T-helper 2 cell treated with Interferon-gamma antibody and Interleukin-4, amounts not matched to agents 5 μg/mL and 100 μg/mL, for 36 hours (primary cell): ENCODE measurements around the gene CSTA.

Experiments used
- DNase-seq: peaks from one replicate; pipeline ENCODE4 v3.0.0; 2021; ENCODE audit warnings: low spot score
- H3K27ac Mint-ChIP-seq: one replicate; pipeline ENCODE4 v1.8.0; 2021; ENCODE audit warnings: mild to moderate bottlenecking, mixed read lengths
- H3K27me3 Mint-ChIP-seq: one replicate; pipeline ENCODE4 v1.8.0; 2021; ENCODE audit warnings: low read depth, mixed read lengths
- H3K36me3 Mint-ChIP-seq: one replicate; pipeline ENCODE4 v1.8.0; 2021; ENCODE audit warnings: low read depth, mixed read lengths
- H3K4me1 Mint-ChIP-seq: one replicate; pipeline ENCODE4 v1.8.0; 2021; ENCODE audit warnings: low read depth, mixed read lengths
- H3K4me3 Mint-ChIP-seq: one replicate; pipeline ENCODE4 v1.8.0; 2022; ENCODE audit warnings: mild to moderate bottlenecking, moderate library complexity, mixed read lengths
- H3K9me3 Mint-ChIP-seq: one replicate; pipeline ENCODE4 v1.8.0; 2021; ENCODE audit warnings: mixed read lengths

Gene CSTA

DNA sequence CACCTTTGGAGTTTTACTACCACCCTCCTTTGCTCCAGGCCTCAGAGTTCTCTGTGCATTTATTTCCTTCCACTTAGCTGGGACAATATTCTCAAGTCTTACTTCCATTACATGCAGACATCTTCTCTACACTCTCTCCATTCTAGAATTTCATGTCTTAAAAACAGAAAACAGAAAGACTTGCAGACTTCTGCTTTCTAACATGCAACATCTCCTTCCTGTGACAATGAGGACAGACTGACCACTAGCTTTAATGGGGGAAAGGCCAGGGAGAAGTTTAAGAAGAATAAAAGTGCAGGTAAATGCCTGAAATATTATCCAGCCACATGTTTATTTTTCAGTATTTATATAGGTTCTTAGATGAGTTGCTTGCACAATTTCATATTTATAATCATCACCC, 17.1 kb upstream of the CSTA start:
- H3K27me3 Mint-ChIP-seq = peaks cover 26% of the 10 kb centered on the region
- no peak overlapping the region for H3K27ac Mint-ChIP-seq
- no peak for DNase-seq
- no peaks in the 10 kb centered on the region for H3K9me3 Mint-ChIP-seq
- peaks cover 4% of the 10 kb centered on the region for H3K4me1 Mint-ChIP-seq
- no peaks in the 10 kb centered on the region for H3K36me3 Mint-ChIP-seq
- no peak overlapping the region for H3K4me3 Mint-ChIP-seq

GRCh38 chr3:122310361-122310760, 14.7 kb upstream of the CSTA start:
- no peak for DNase-seq
- Mint-ChIP-seq H3K27me3 (peaks cover 28% of the 10 kb centered on the region), H3K4me3 (no peak overlapping the region), H3K9me3 (no peaks in the 10 kb centered on the region), H3K27ac (no peak overlapping the region), H3K36me3 (no peaks in the 10 kb centered on the region), H3K4me1 (peaks cover 9% of the 10 kb centered on the region)

DNA sequence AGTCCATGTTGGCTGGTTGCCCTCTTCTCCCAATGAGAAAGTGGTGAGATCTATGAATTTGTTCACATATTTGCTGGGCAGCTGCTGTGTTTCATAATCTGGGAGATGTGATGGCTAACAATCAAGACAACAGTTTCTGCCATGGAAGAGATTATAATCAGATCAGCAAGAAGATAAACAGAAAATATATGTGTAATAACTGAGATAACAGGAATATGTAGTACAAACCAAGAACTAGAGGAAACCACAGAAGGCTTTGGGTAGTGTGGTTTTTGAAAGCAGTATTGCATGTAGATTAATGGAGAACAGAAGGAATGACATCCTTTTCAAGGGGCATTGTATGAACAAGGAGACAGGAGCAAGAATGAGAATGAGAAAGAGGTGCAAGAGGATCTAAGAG, 12.2 kb upstream of the CSTA start:
- Mint-ChIP-seq H3K4me3 (peak overlapping the region; percentile 9), H3K9me3 (peaks cover 3% of the 10 kb centered on the region), H3K4me1 (peaks cover 9% of the 10 kb centered on the region), H3K27ac (peak overlapping the region; percentile 3), H3K36me3 (no peaks in the 10 kb centered on the region), H3K27me3 (peaks cover 34% of the 10 kb centered on the region)
- DNase-seq = no peak

DNA sequence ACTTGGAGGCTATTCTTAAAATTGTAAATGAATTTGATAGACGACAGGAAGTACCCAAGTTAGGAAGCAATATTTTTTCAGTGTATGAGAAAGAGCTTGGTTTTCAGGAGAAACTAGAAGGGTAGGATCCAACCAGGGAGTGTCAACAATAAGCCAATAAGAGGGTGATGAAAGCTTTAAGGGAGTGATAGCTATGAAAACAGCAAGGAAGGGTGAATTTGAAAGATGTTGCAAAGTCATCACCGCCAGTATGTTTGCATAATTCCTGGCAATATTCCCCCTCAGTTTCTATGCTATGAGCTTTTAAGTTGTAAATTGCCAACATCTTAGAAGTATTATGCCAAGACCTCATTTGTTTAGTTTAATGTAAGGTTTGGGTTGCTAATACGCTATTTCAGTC, 11.8 kb upstream of the CSTA start:
- Mint-ChIP-seq H3K4me1 (peaks cover 11% of the 10 kb centered on the region), H3K9me3 (peaks cover 7% of the 10 kb centered on the region), H3K27ac (no peak overlapping the region), H3K4me3 (no peak overlapping the region), H3K36me3 (no peaks in the 10 kb centered on the region), H3K27me3 (peaks cover 39% of the 10 kb centered on the region)
- DNase-seq = no peak

DNA sequence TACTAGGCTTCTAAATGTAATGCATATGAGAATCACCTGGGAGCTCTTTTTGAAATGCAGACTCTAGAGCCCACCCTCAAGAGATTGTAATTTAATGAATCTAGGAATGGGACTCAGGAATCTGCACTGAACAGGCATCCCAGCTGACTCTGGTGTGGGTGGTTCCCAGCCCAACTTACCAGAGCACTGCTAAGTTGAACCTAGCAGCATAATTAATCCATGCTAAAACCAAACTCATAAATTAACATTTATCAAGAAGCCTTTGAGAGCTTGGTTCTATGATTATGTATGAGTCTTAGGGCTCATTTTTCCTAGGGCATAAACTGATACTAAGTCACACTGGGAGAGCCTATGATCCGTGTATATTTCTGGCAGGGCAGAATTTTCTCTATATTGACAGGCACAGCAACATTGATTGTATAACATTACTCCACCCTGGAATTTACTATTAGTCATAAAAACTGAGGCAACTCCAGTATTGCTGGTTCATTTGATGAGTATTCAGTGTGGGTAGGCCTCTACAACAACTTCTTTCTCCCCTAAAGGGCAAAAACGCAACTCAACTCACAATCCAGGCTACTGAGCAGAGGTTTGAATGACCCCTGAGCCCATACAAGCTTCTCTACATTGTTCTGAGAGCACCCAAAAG, 10.7 kb upstream of the CSTA start:
- no peak for DNase-seq
- H3K9me3 Mint-ChIP-seq = peaks cover 15% of the 10 kb centered on the region
- H3K36me3 Mint-ChIP-seq = no peaks in the 10 kb centered on the region
- no peak overlapping the region for H3K4me3 Mint-ChIP-seq
- H3K4me1 Mint-ChIP-seq = peaks cover 13% of the 10 kb centered on the region
- no peak overlapping the region for H3K27ac Mint-ChIP-seq
- peaks cover 39% of the 10 kb centered on the region for H3K27me3 Mint-ChIP-seq

GRCh38 chr3:122315619-122316018, 9.4 kb upstream of the CSTA start:
- no peak overlapping the region for H3K27ac Mint-ChIP-seq
- H3K36me3 Mint-ChIP-seq = peaks cover 1% of the 10 kb centered on the region
- H3K27me3 Mint-ChIP-seq = peaks cover 38% of the 10 kb centered on the region
- H3K4me3 Mint-ChIP-seq = no peak overlapping the region
- H3K9me3 Mint-ChIP-seq = peaks cover 27% of the 10 kb centered on the region
- peaks cover 15% of the 10 kb centered on the region for H3K4me1 Mint-ChIP-seq
- no peak for DNase-seq

- peaks cover 19% of the 10 kb centered on the region for H3K4me1 Mint-ChIP-seq
- peaks cover 3% of the 10 kb centered on the region for H3K36me3 Mint-ChIP-seq
- no peak overlapping the region for H3K27ac Mint-ChIP-seq
- peaks cover 28% of the 10 kb centered on the region for H3K9me3 Mint-ChIP-seq
- no peak overlapping the region for H3K4me3 Mint-ChIP-seq
- DNase-seq = no peak
- H3K27me3 Mint-ChIP-seq = peaks cover 35% of the 10 kb centered on the region
These were observed 8.7 kb upstream of the CSTA start for GRCh38 chr3:122316368-122316767.

- no peak overlapping the region for H3K27ac Mint-ChIP-seq
- H3K9me3 Mint-ChIP-seq = peaks cover 28% of the 10 kb centered on the region
- peaks cover 35% of the 10 kb centered on the region for H3K27me3 Mint-ChIP-seq
- no peak for DNase-seq
- H3K4me1 Mint-ChIP-seq = peaks cover 29% of the 10 kb centered on the region
- no peak overlapping the region for H3K4me3 Mint-ChIP-seq
- peaks cover 3% of the 10 kb centered on the region for H3K36me3 Mint-ChIP-seq
These were observed 6.4 kb upstream of the CSTA start for GRCh38 chr3:122318620-122319019.

DNA sequence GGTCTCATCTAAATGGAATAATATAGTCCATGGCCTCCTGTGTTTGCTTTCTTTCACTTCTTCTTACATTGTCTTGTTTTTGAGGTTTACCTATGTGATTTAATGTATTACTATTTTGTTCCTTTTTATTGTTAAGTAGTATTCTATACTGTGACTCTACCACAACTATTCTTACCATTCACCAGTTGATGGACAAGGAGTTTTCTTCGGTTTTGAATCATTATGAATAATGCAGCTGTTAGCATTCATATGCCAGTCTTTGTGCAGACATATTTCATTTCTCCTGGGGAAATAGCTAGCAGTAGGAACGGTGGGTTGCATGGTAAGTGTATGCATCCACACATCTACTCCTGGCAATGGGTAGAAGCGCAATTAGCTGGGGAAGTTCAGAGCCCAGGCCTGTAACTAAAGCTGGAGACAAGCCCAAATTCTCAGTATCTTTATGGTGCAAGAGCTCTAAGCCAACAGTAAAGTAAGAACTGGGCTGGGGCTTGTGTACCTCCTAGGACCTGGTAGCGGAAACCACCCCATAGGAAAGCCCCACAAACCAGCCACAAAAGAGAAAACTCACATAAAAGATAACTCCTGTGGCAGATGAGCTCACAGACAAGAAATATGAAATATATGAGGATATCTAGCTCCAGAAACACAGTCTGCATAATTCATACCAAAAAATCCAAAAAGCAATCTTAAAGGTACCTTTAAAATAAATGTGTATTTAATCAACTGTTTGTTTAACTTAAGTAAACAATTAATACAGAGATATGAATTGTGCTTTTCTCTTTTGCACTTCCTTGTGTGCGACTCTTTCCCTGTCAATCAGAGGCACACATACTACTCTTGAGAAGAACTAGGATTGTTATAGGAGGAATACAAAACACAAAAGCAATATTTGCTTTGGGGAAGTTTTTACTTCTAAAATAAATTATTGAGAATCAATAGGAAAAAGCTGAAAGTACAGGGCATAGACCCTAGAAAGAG, 2.7 kb upstream of the CSTA start:
- peak; percentile 52 for DNase-seq
- Mint-ChIP-seq H3K27ac (peak overlapping the region; percentile 0), H3K4me3 (peak overlapping the region; percentile 48), H3K9me3 (peaks cover 28% of the 10 kb centered on the region), H3K27me3 (peaks cover 33% of the 10 kb centered on the region), H3K4me1 (peaks cover 28% of the 10 kb centered on the region), H3K36me3 (peaks cover 3% of the 10 kb centered on the region)

DNA sequence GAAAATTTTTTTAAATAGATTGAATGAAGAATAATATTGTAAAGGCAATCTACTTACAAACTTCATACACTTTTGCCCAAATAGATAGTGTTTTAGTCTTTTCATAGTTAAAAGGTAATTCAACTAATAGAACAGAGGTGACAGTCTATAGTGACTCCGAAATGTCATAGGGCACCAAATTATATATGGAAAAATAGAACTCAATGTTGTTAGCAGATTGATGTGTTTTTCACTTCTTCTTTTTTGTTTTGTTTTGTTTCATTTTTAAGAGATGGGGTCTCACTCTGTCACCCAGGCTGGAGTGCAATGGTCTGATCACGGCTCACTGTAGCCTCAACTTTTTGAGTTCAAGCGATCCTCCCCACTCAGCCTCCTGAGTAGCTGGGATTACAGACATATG, 721 bp downstream of the CSTA start:
- Mint-ChIP-seq H3K4me3 (no peak overlapping the region), H3K27me3 (peaks cover 21% of the 10 kb centered on the region), H3K9me3 (no peaks in the 10 kb centered on the region), H3K27ac (no peak overlapping the region), H3K36me3 (peaks cover 2% of the 10 kb centered on the region), H3K4me1 (peaks cover 21% of the 10 kb centered on the region)
- no peak for DNase-seq

DNA sequence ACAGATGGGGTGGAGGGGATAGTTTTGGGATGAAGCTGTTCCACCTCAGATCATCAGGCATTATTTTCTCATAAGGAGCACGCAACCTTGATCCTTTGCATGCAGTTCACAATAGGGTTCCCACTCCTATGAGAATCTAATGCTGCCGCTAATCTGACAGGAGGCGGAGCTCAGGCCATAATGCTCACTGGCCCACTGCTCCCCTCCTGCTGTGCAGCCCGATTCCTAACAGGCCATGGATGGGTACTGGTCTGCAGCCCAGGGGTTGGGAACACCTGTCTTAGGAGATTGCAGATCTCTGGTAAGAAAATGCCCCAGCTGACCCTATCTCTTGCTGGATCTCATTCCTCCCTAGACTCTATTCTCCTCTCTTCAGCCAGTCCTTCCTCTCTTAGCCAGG, 6.8 kb downstream of the CSTA start:
- Mint-ChIP-seq H3K4me1 (no peaks in the 10 kb centered on the region), H3K4me3 (no peak overlapping the region), H3K36me3 (no peaks in the 10 kb centered on the region), H3K27ac (no peak overlapping the region), H3K27me3 (peaks cover 47% of the 10 kb centered on the region), H3K9me3 (no peaks in the 10 kb centered on the region)
- DNase-seq = no peak

DNA sequence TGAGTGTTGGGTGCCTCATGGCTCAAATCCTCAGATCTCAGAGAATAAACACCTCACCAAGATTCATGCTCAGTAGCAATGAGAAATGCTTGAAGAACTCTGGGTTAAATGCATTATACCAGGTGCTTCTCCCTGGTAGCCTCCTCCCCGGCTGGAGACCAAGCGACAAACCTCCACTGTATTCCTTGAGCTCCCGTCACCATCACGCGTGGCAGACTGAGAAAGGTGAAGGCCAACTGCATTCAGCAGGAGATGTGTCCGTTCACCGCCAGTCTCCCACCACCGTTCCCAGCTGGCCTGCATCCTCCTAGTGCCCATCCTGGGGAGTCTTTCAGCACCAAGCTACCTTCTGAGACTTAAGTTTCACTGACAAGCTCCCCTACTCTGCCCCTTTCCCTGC, 7.5 kb downstream of the CSTA start:
- Mint-ChIP-seq H3K4me3 (no peak overlapping the region), H3K27ac (no peak overlapping the region), H3K4me1 (no peaks in the 10 kb centered on the region), H3K9me3 (no peaks in the 10 kb centered on the region), H3K36me3 (no peaks in the 10 kb centered on the region), H3K27me3 (peaks cover 48% of the 10 kb centered on the region)
- no peak for DNase-seq

GRCh38 chr3:122342803-122343202, 17.8 kb downstream of the CSTA start:
- no peaks in the 10 kb centered on the region for H3K36me3 Mint-ChIP-seq
- no peak for DNase-seq
- no peak overlapping the region for H3K4me3 Mint-ChIP-seq

GRCh38 chr3:122343654-122344053, 18.6 kb downstream of the CSTA start:
- Mint-ChIP-seq H3K4me1 (no peaks in the 10 kb centered on the region), H3K9me3 (peaks cover 12% of the 10 kb centered on the region), H3K27ac (no peak overlapping the region), H3K36me3 (no peaks in the 10 kb centered on the region), H3K4me3 (no peak overlapping the region), H3K27me3 (peaks cover 18% of the 10 kb centered on the region)
- DNase-seq = no peak

More at GRCh38 chr3:122342803-122343202, 17.8 kb downstream of the CSTA start:
- no peaks in the 10 kb centered on the region for H3K4me1 Mint-ChIP-seq
- peaks cover 9% of the 10 kb centered on the region for H3K9me3 Mint-ChIP-seq
- H3K27ac Mint-ChIP-seq = no peak overlapping the region
- H3K27me3 Mint-ChIP-seq = peaks cover 20% of the 10 kb centered on the region
